K562 (cell line): Measurements from ENCODE around the gene GNB2. TPM values are rescaled to one million over a fixed set of nuclear protein-coding genes. Genes with fewer than 3 reads are reported as not detected.

Source experiments
- ARID4B ChIP-seq: sonication (generic); formaldehyde crosslinking; IDR thresholded peaks from 2 replicates; pipeline ENCODE4 v1.8.0; 2022; ENCODE audit warnings: mild to moderate bottlenecking, missing genetic modification reagents
- CTCFL ChIP-seq: IDR thresholded peaks from 2 replicates; pipeline ENCODE4 v1.6.1; 2011; ENCODE audit warnings: borderline replicate concordance, low read depth, mild to moderate bottlenecking, moderate library complexity, low read length; ENCODE audit not compliant: insufficient read depth, poor library complexity, severe bottlenecking
- EGR1 ChIP-seq: fragments of 450-650 bp; conservative IDR thresholded peaks from 2 replicates; pipeline ENCODE4 v1.6.1; 2017; ENCODE audit warnings: mild to moderate bottlenecking
- EHMT2 ChIP-seq: fragments of 450-650 bp; IDR thresholded peaks from 2 replicates; pipeline ENCODE4 v1.6.1; 2018; ENCODE audit warnings: antibody characterized with exemption
- HEY1 ChIP-seq: fragments of 250-450 bp; sonication (Bioruptor Pico); IDR thresholded peaks from 2 replicates; pipeline ENCODE4 v1.5.0; 2020; ENCODE audit warnings: mild to moderate bottlenecking, moderate library complexity, borderline replicate concordance
- KAT2B ChIP-seq: IDR thresholded peaks from one replicate; pipeline ENCODE4 v1.6.1; 2012; ENCODE audit warnings: low read depth, mild to moderate bottlenecking, control low read depth, inconsistent platforms, low read length, moderate library complexity
- MED1 ChIP-seq: sonication (generic); formaldehyde crosslinking; IDR thresholded peaks from 2 replicates; pipeline ENCODE4 v1.8.1; 2023; ENCODE audit warnings: missing genetic modification reagents, borderline replicate concordance
- MTA3 ChIP-seq: fragments of 450-650 bp; formaldehyde crosslinking; IDR thresholded peaks from 2 replicates; pipeline ENCODE4 v1.6.1; 2017; ENCODE audit warnings: mild to moderate bottlenecking, borderline replicate concordance
- RCOR1 ChIP-seq, 2 experiments: IDR thresholded peaks; 2 replicates each; pipeline ENCODE4 v1.6.1; 2012; ENCODE audit warnings: low read depth in 2 of 2, low read length in 2 of 2, borderline replicate concordance in 1 of 2, improper control_type of control experiment in 1 of 2
- YY1 ChIP-seq, 3 experiments: IDR thresholded peaks; 2 replicates each; pipeline ENCODE4 v1.6.1; 2011; ENCODE audit warnings: low read length in 2 of 3, mild to moderate bottlenecking in 2 of 3, moderate library complexity in 2 of 3, borderline replicate concordance in 1 of 3, control low read depth in 1 of 3, low read depth in 1 of 3; ENCODE audit not compliant: insufficient read depth in 3 of 3, insufficient replicate concordance in 2 of 3, control insufficient read depth in 1 of 3, insufficient read length in 1 of 3; ENCODE audit errors: extremely low read depth in 1 of 3
- ZBTB11 ChIP-seq, 3 experiments: fragments of 200-800 bp in 1 of 3; fragments of 250-450 bp in 1 of 3; fragments of 450-650 bp in 1 of 3; sonication (Bioruptor Pico) in 1 of 3; sonication (Bioruptor generic) in 1 of 3; formaldehyde crosslinking in 1 of 3; IDR thresholded peaks; 2 replicates each; pipeline versions ENCODE4 v1.6.1 to v1.8.0; 2016 to 2022; ENCODE audit warnings: mild to moderate bottlenecking in 2 of 3, missing genetic modification characterization in 2 of 3, missing compliant biosample characterization in 1 of 3, moderate library complexity in 1 of 3
- ZNF146 ChIP-seq: IDR thresholded peaks from one replicate; pipeline ENCODE4 v1.6.1; 2018; ENCODE audit warnings: missing compliant biosample characterization; ENCODE audit not compliant: unreplicated experiment
- ZNF511 ChIP-seq: sonication (generic); formaldehyde crosslinking; IDR thresholded peaks from 2 replicates; pipeline ENCODE4 v1.8.0; 2022; ENCODE audit warnings: mild to moderate bottlenecking, missing genetic modification reagents
- polyA plus RNA-seq, 8 experiments: library from polyadenylated mRNA; depleted of rRNA in 4 of 8; stranded (reverse) in 5 of 8; unstranded in 3 of 8; fragments of >200 nt; fragmentation: Nextera tagmentation in 2 of 8; fragmentation: Illumina TruSeq in 1 of 8; extraction: Ambion mirVana in 2 of 8; extraction: Trizol in 1 of 8; gene quantifications; 2 replicates each; pipeline versions ENCODE4 v1.2.1 to v1.2.3, GENCODE V29; 2011 to 2014; ENCODE audit warnings: inconsistent platforms in 1 of 8, missing spikeins in 1 of 8
- total RNA-seq, 7 experiments: library from RNA; depleted of rRNA in 6 of 7; stranded (reverse); fragments of >200 nt in 6 of 7; fragmentation: Illumina TruSeq in 2 of 7; extraction: Trizol in 2 of 7; gene quantifications; 2 replicates each; pipeline versions ENCODE4 v1.2.1 to v1.2.3, GENCODE V29; 2011 to 2021; ENCODE audit warnings: low replicate concordance in 1 of 7

The GNB2 gene
- total and polyA plus RNA-seq, 9 of the 15 experiments (the other 6 are each of a cell fraction or from before 2014, with no cell fraction given) = 0.65 to 320 (median 104) TPM

GRCh38 chr7:100655908-100656674 lies 17.4 kb upstream of the GNB2 start, which contains the start of gene ACTL6B (continued):
- TF ChIP-seq ZBTB11 (CRISPR knock-in tag; IDR thresholded peaks at IDR 0.05) = peak in 1 of 3 experiments; percentile 56; a peak in 1 of 6 replicates
- TF ChIP-seq ZNF146 (CRISPR knock-in tag) = peak; percentile 49
- TF ChIP-seq ARID4B (CRISPR knock-in tag) = peak; percentile 95
- TF ChIP-seq ZNF511 (CRISPR knock-in tag) = peak; percentile 99
- TF ChIP-seq MTA3 = peak; percentile 37; the same call in 1 of the 2 replicates
- peak; percentile 99 for TF ChIP-seq EGR1
- peak in 2 of 3 experiments; percentile 32 to 57 for TF ChIP-seq YY1 (IDR thresholded peaks at IDR 0.05; ENCODE audit: borderline replicate concordance in 1 of 3, control insufficient read depth in 1 of 3, extremely low read depth in 1 of 3, insufficient read depth in 3 of 3, insufficient read length in 1 of 3, insufficient replicate concordance in 2 of 3, low read depth in 1 of 3, low read length in 2 of 3)
- TF ChIP-seq EHMT2 = peak; percentile 99
- TF ChIP-seq CTCFL = peak; percentile 12
- peak in 1 of 2 experiments; percentile 89; a peak in 2 of 4 replicates for TF ChIP-seq RCOR1 (IDR thresholded peaks at IDR 0.05; ENCODE audit: borderline replicate concordance in 1 of 2, low read depth in 2 of 2, low read length in 2 of 2)
- no peak for TF ChIP-seq HEY1 (CRISPR knock-in tag)
- peak; percentile 45; the same call in 1 of the 2 replicates for TF ChIP-seq MED1 (CRISPR knock-in tag)
- TF ChIP-seq KAT2B = no peak
